RPMI7951 (cell line): ENCODE data around the gene UTRN. TPM values are rescaled to one million over a fixed set of nuclear protein-coding genes. Genes with fewer than 3 reads are reported as not detected.

Experiments used
- total RNA-seq: library from RNA; depleted of rRNA; stranded (reverse); fragments of >200 nt; shearing (Covaris generic); gene quantifications from 2 replicates; pipeline ENCODE4 v1.2.3, GENCODE V29; 2014; rRNA removed

Gene UTRN
- total RNA-seq, 1 experiment from 2014 or later, result 54.3 TPM

Other genes with a start within 250 kb of the UTRN start
- 264 and 311 TPM in 2 replicates for gene SF3B5, start 189.8 kb upstream of the UTRN start, total RNA-seq
- gene STX11, start 134.8 kb upstream of the UTRN start, total RNA-seq, result 0.96 and 2.0 TPM in 2 replicates